ENCODE results near the gene TRIM16. TPM values are rescaled to one million over a fixed set of nuclear protein-coding genes. Genes with fewer than 3 reads are reported as not detected.

TRIM16 gene
- total and polyA plus RNA-seq, 2 of the 8 experiments (the other 6 are each of a cell fraction or from before 2014, with no cell fraction given) = 15.2 to 29.1 TPM

- H2BK12ac ChIP-seq (ENCODE audit: low read depth, low read length) = no peak overlapping the region
- no peak overlapping the region for H2BK15ac ChIP-seq (ENCODE audit: low read length)
- H3K9ac ChIP-seq (replicated peaks in 1 of 4; ENCODE audit: extremely low read depth in 1 of 4, low read depth in 3 of 4, low read length in 3 of 4) = no peak overlapping the region
- no peak for FAIRE-seq
- no peaks in the 10 kb centered on the region for H3K9me3 ChIP-seq (ENCODE audit: insufficient read depth in 2 of 2, low read depth in 1 of 2, low read length in 1 of 2)
- H3K4me3 ChIP-seq (ENCODE audit: extremely low read depth in 1 of 4, insufficient read depth in 2 of 4, low read depth in 3 of 4, low read length in 4 of 4) = no peak overlapping the region
- no peak overlapping the region for H2AK5ac ChIP-seq (ENCODE audit: low read depth, low read length)
- no peaks in the 10 kb centered on the region for H3K23me2 ChIP-seq (ENCODE audit: low read depth, low read length)
- H2BK5ac ChIP-seq (ENCODE audit: low read depth, low read length) = no peak overlapping the region
- H4K20me1 ChIP-seq (replicated peaks in 1 of 2; ENCODE audit: control insufficient read depth in 1 of 2, insufficient read depth in 2 of 2, low read length in 2 of 2) = no peaks in the 10 kb centered on the region
- H3K18ac ChIP-seq (ENCODE audit: extremely low read depth, low read length) = no peak overlapping the region
- no peak overlapping the region for H3K56ac ChIP-seq (replicated peaks; ENCODE audit: insufficient read length, low read depth, low read length)
- no peak for TF ChIP-seq CEBPB (IDR thresholded peaks at IDR 0.05; ENCODE audit: low read depth, low read length)
- TF ChIP-seq EGR1 (IDR thresholded peaks at IDR 0.05; ENCODE audit: borderline replicate concordance, low read depth, low read length) = no peak
- TF ChIP-seq ATF2 (IDR thresholded peaks at IDR 0.05; ENCODE audit: low read length) = no peak
- no peak for TF ChIP-seq ASH2L (IDR thresholded peaks at IDR 0.05; ENCODE audit: low read length)
- no peak for TF ChIP-seq FOSL1 (IDR thresholded peaks at IDR 0.05; ENCODE audit: insufficient read depth, low read depth, low read length)
- no peak for TF ChIP-seq JUN (IDR thresholded peaks at IDR 0.05; ENCODE audit: low read depth, low read length)
- no peak for TF ChIP-seq KDM1A (IDR thresholded peaks at IDR 0.05; ENCODE audit: borderline replicate concordance, low read length)
- no peak for TF ChIP-seq HDAC6 (IDR thresholded peaks at IDR 0.05; ENCODE audit: low read depth, low read length)
- no peak for TF ChIP-seq ATF3 (IDR thresholded peaks at IDR 0.05; ENCODE audit: insufficient read depth, low read depth, low read length)
- no peak for TF ChIP-seq ZNF274 (IDR thresholded peaks at IDR 0.05; ENCODE audit: borderline replicate concordance, extremely low read depth, low read length)
- no peak for TF ChIP-seq SAP30 (IDR thresholded peaks at IDR 0.05; ENCODE audit: insufficient read depth, insufficient replicate concordance, low read length)
- H2BK120ac ChIP-seq (replicated peaks; ENCODE audit: low read depth, low read length) = no peak overlapping the region
- no peak overlapping the region for H2AFZ ChIP-seq (ENCODE audit: low read length)
- H3K4ac ChIP-seq (replicated peaks; ENCODE audit: insufficient read length, low read depth, low read length) = no peak overlapping the region
- H3K27ac ChIP-seq (ENCODE audit: low read depth, low read length) = no peak overlapping the region
- H3K27me3 ChIP-seq (replicated peaks in 1 of 4; ENCODE audit: control insufficient read depth in 3 of 4, extremely low read depth in 1 of 4, insufficient read depth in 3 of 4, low read length in 3 of 4) = no peaks in the 10 kb centered on the region
- no peak overlapping the region for H3K14ac ChIP-seq (ENCODE audit: insufficient read length)
- POLR2A ChIA-PET (ENCODE audit: partially characterized antibody) = no interaction called here
- peaks cover 0 to 2% (median 0%) of the 10 kb centered on the region in 4 experiments; a peak in 1 of 7 replicates for H3K4me1 ChIP-seq (replicated peaks in 1 of 4; ENCODE audit: control insufficient read depth in 3 of 4, insufficient read depth in 4 of 4, low read length in 3 of 4)
- H4K5ac ChIP-seq (ENCODE audit: insufficient read length, low read depth, low read length) = no peak overlapping the region
- H3K79me2 ChIP-seq (ENCODE audit: control insufficient read depth in 1 of 2, insufficient read depth in 2 of 2, low read length in 2 of 2) = no peaks in the 10 kb centered on the region
- no peak overlapping the region for H2BK20ac ChIP-seq (ENCODE audit: low read length)
- H3K36me3 ChIP-seq (ENCODE audit: control insufficient read depth in 2 of 4, insufficient read depth in 4 of 4, low read length in 3 of 4) = peaks cover 0 to 13% (median 8%) of the 10 kb centered on the region in 4 experiments; a peak in 5 of 8 replicates
- H4K91ac ChIP-seq (replicated peaks; ENCODE audit: insufficient read length, low read length) = no peak overlapping the region
- no peak for DNase-seq (ENCODE audit: low read depth in 1 of 2, low spot score in 2 of 2)
- no peak overlapping the region for H4K8ac ChIP-seq (ENCODE audit: extremely low read depth, insufficient read depth, low read length)
- WGBS, 2 experiments (ENCODE audit: extremely low coverage in 1 of 2, insufficient coverage in 1 of 2, insufficient read length in 1 of 2, insufficient replicate concordance in 2 of 2, low coverage in 1 of 2, low lambda C conversion rate in 2 of 2, missing lambda C conversion rate in 1 of 2) = 88% methylated on average over 3 of the region's 3 CpGs; no CpG with 5 or more reads in 1 of the 2 experiments
- no peak overlapping the region for H3K4me2 ChIP-seq (ENCODE audit: insufficient read depth in 1 of 2, low read depth in 2 of 2, low read length in 2 of 2)
- H3K79me1 ChIP-seq (ENCODE audit: low read depth, low read length) = no peaks in the 10 kb centered on the region
- no peak overlapping the region for H3K23ac ChIP-seq (ENCODE audit: insufficient read length)
- CTCF ChIA-PET (ENCODE audit: partially characterized antibody) = interaction anchor here (2.2 kb wide), 1 partner anchor 9 kb away, joined by 8 read pairs; no protein-coding TSS in a partner anchor
Measured at GRCh38 chr17:15660077-15660476, 24.0 kb downstream of the TRIM16 start.

All from H1 (cell line).